M059J (cell line): Measurements from ENCODE around the gene FLVCR1. TPM values are rescaled to one million over a fixed set of nuclear protein-coding genes. Genes with fewer than 3 reads are reported as not detected.
"Not testable (repeated sequence)": the region's sequence is repeated elsewhere in the genome, so short reads cannot be mapped to it uniquely, and the experiment has no call there.

Source experiments
- DNase-seq: peaks from one replicate; pipeline ENCODE4 v3.0.0-alpha.2; 2012; ENCODE audit warnings: low read depth
- total RNA-seq: library from RNA; depleted of rRNA; stranded (reverse); fragments of >200 nt; shearing (Covaris generic); gene quantifications from 2 replicates; pipeline ENCODE4 v1.2.3, GENCODE V29; 2014

Gene FLVCR1
- total RNA-seq, 1 experiment from 2014 or later = 8.1 TPM

DNA sequence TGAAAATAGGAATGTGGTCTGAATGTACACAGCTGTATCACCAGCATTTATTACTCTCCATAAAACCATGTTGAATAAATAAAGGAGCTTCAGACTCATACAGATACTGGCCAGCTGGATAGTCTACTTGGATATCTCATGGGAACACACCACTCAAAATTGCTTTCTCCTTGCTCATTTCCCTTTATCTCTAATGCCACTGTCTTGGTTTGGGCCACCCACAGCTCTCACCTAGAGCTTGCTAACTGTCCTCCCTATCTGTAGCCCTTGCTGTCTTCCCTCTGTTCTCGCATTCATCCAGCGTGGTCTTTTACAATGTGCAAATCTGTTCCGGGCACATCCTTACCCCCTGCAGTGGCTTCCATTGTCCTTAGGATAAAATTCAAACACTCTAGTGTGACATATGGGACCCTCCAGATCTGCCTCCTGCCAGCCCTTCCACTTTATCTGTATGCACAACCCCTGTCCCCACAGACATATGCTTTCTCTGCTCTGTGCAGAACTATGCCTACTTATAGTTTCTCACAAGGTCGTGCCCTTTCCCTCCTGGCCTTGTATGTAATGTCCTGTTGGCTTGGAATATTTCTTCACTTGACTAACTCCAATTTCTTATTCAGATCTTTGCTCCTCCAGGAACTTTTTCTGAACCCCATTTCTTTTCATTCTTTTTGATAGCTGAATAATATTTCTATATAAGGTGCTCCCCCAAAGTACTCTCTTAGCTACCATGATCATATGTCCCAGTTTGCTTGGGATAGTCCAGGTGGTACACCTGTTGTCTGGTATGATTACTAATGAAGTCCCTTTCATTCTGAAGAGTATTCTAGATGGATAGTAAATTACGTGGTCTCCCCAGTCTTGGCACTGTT is 2.9 kb downstream of the FLVCR1 start:
- peak; percentile 39 for DNase-seq

DNA sequence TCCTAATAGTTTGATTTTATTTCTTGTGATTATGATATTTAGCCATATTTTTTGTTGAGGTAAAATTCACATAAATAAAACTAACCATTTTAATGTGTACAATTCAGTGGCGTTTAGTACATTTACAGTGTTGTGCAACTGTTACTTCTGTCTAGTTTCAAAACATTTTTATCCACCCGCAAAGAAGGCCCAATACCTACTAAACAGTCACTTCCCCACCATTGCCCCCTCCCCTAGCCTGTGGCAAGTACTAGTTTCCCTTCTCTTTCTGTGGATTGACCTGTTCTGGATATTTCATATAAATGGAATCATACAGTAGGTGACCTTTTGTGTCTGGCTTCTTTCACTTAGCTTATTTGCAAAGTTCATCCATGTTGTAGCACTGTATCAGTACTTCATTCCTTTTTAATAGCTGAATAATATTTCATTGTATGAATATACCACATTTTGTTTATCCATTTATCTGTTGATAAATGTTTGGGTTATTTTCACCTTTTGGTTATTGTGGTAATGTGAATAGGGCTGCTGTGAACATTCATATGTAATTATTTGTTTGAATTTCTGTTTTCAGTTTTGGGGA is 4.1 kb downstream of the FLVCR1 start:
- DNase-seq = no peak

- DNase-seq = not testable (repeated sequence)
Measured at GRCh38 chr1:212863345-212863744, 5.3 kb downstream of the FLVCR1 start.

GRCh38 chr1:212864201-212864600 is 6.1 kb downstream of the FLVCR1 start:
- DNase-seq = no peak

GRCh38 chr1:212867192-212867591 is 9.1 kb downstream of the FLVCR1 start:
- no peak for DNase-seq

- DNase-seq = no peak
Measured at GRCh38 chr1:212871976-212872375, 13.9 kb downstream of the FLVCR1 start.

- no peak for DNase-seq
Measured at GRCh38 chr1:212873518-212873917, 15.4 kb downstream of the FLVCR1 start.

- no peak for DNase-seq
Measured at GRCh38 chr1:212878418-212878817, 20.3 kb downstream of the FLVCR1 start.

DNA sequence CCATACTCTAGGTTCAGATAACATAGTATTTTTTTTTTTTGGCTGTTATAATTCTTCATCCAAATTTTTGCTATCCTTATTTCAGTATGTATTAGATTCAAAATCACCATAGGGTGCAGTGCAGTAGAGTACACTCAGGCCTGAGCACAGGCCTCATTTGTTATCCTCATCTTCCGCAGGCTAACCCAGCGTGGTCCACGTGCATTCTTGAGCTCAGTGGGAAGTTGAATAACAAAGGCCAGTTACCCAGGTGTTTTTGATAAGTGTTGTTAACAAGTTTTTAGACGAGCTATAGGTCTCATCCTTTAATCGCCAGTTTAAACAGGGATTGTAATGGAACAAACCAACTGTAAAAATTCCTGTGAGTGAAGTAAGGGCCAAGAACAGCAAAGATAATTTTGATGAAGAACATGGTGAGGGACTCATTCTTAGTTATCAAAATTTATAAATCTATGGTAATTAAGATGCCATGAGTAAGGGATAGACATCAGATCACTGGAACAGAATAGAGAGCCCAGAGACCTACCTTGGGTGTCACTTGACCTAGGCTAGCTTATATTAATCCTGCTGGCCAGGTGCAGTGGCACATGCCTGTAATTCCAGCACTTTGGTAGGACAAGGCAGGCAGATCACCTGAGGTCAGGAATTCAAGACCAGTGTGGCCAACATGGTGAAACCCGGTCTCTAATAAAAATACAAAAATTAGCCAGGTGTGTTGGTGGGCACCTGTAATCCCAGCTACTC is 22.0 kb downstream of the FLVCR1 start:
- no peak for DNase-seq

GRCh38 chr1:212884592-212884991 is 26.5 kb downstream of the FLVCR1 start:
- DNase-seq = no peak

- DNase-seq = no peak
Measured at GRCh38 chr1:212892108-212892507, 34.0 kb downstream of the FLVCR1 start.

DNA sequence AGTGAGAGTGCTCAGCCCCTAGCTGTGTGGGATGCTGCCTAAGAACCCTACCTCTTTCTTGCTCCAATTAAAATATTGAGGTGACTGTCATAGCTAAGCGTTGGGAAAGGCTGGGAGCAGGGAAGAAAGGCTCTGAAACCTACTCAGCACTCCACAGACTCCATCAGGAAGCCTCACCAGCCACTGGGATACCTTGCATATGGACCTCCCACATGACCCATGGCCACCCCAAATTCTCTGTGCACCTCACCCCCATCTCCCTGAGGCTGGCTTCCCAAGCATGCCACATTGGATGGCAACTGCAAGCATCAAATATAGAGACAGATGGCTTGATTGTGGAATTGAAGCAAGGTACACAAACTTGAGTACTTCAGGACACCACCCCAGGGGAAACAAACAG is 41.8 kb downstream of the FLVCR1 start:
- no peak for DNase-seq

DNA sequence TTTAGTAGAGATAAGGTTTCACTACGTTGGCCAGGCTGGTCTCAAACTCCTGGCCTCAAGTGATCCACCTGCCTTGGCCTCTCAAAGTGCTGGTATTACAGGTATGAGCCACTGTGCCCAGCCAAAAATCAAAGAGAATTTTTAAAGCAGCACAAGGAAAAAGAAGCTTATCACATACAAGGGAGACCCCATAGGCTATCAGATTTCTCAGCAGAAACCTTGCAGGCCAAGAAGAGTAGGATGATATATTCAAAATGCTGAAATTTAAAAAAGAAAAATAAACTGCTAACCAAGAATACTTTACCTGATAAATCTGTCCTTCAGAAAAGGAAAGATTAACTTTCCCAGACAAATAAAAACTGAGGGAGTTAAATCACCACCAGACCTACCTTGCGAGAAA is 43.2 kb downstream of the FLVCR1 start:
- no peak for DNase-seq

- DNase-seq = no peak
Measured at GRCh38 chr1:212902054-212902453, 44.0 kb downstream of the FLVCR1 start.

DNA sequence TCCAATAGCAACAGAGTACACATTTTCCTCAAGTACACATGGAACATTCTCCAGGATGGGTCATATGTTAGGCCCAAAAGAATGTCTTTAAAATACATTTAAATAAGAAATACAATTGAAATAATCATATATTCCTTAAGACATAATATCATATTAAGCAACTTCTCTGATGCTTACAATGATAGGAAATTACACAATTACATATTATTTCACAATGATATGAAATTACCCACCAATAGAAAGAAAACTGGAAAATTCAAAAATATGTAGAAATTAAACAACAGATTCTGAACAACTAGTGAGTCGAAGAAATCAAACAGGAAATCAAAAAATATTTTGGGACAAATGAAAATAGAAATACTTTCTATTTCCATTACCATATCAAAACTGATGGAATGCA is 45.6 kb downstream of the FLVCR1 start:
- no peak for DNase-seq

GRCh38 chr1:212908071-212908470 is 50.0 kb downstream of the FLVCR1 start:
- DNase-seq = not testable (repeated sequence)

GRCh38 chr1:212908971-212909370 is 50.9 kb downstream of the FLVCR1 start:
- DNase-seq = no peak

GRCh38 chr1:212909652-212910063 is 51.6 kb downstream of the FLVCR1 start:
- DNase-seq = no peak

DNA sequence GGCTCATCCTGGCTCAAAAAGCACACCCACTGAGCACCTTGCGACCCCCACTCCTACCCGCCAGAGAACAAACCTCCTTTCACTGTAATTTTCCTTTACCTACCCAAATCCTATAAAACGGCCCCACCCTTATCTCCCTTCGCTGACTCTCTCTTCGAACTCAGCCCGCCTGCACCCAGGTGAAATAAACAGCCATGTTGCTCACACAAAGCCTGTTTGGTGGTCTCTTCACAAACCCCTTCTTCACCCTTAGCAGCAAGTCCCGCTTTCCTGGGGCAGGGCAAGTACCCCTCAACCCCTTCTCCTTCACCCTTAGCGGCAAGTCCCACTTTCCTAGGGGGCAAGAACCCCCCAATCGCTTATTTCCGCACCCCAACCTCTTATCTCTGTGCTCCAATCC is 52.1 kb downstream of the FLVCR1 start:
- DNase-seq = not testable (repeated sequence)

- DNase-seq = not testable (repeated sequence)
Measured at GRCh38 chr1:212913638-212914037, 55.6 kb downstream of the FLVCR1 start.

- DNase-seq = not testable (repeated sequence)
Measured at GRCh38 chr1:212914110-212914509, 56.0 kb downstream of the FLVCR1 start.

GRCh38 chr1:212914789-212915188 is 56.7 kb downstream of the FLVCR1 start:
- DNase-seq = no peak
